Colonic mucosa (tissue), 4 donors: Measurements from ENCODE around the gene GNG4. TPM values are rescaled to one million over a fixed set of nuclear protein-coding genes. Genes with fewer than 3 reads are reported as not detected.

Experiments used
- DNase-seq: peaks from one replicate; pipeline ENCODE4 v3.0.0-alpha.2; 2020
- H3K27ac ChIP-seq: fragments of 200-600 bp; one replicate; pipeline ENCODE4 v1.8.0; 2021
- H3K27me3 ChIP-seq: fragments of 200-600 bp; one replicate; pipeline ENCODE4 v1.8.0; 2021
- H3K36me3 ChIP-seq: fragments of 200-600 bp; one replicate; pipeline ENCODE4 v1.8.0; 2021
- H3K4me1 ChIP-seq: fragments of 200-600 bp; one replicate; pipeline ENCODE4 v1.8.0; 2021; ENCODE audit warnings: mild to moderate bottlenecking
- H3K4me3 ChIP-seq: fragments of 200-600 bp; one replicate; pipeline ENCODE4 v1.8.0; 2021
- H3K9ac ChIP-seq, 2 donors: one replicate each; pipeline ENCODE4 v1.7.0; 2013; ENCODE audit warnings: control low read depth in 2 of 2, low read depth in 2 of 2, low read length in 2 of 2
- H3K9me3 ChIP-seq: fragments of 200-600 bp; one replicate; pipeline ENCODE4 v1.8.0; 2021
- CTCF ChIP-seq: fragments of 200-600 bp; IDR thresholded peaks from one replicate; pipeline ENCODE4 v1.8.0; 2022; ENCODE audit warnings: antibody characterized with exemption, mild to moderate bottlenecking
- intact Hi-C: fragments of 100-400 bp; cut with DNase I; formaldehyde crosslinking; loops from one replicate; pipeline ENCODE4 v1.14.1; 2022
- total RNA-seq, 2 donors: library from RNA; stranded (reverse); fragmentation: NEBNext Ultra II Directional in 1 of 2; extraction: Animal tissue kit (Norgen Biotek cat#: 25700) in 1 of 2; gene quantifications; one replicate each; pipeline ENCODE4 v1.2.1, GENCODE V29; 2021
- donor health status: healthy.
- donor health status: DM: no; HTN: no; CAD: no.
- donor health status: DM: no; HTN: no; CAD: no.

The GNG4 gene
- total RNA-seq, 2 donors from 2014 or later, result 6.9 to 10.0 TPM

DNA sequence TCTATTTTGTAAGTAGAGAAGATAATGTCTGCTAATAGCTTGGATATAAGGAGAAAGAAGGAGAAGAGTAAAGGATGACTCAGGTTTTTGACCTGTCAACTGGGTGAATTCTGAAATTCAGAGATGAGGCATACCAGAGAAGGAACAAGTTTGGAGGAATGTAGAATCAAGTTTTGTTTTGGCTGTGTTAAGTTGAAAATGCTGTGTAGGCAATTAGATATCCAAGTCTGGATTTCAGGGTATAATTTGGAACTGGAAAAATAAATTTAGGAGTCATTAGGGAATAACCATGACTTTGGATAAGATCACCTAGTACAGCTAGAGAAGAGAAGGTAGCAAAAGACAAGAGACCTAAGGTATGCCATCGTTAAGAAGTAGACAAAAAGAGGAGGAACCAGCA lies 22.4 kb upstream of the GNG4 start:
- H3K27ac ChIP-seq, result no peak overlapping the region
- H3K9ac ChIP-seq, result no peak overlapping the region
- TF ChIP-seq CTCF, result no peak
- peaks cover 5% of the 10 kb centered on the region for H3K36me3 ChIP-seq
- DNase-seq, result no peak
- no peaks in the 10 kb centered on the region for H3K27me3 ChIP-seq
- H3K9me3 ChIP-seq, result no peaks in the 10 kb centered on the region
- H3K4me3 ChIP-seq, result no peak overlapping the region
- intact Hi-C loops, result no loop called here
- H3K4me1 ChIP-seq, result no peaks in the 10 kb centered on the region

DNA sequence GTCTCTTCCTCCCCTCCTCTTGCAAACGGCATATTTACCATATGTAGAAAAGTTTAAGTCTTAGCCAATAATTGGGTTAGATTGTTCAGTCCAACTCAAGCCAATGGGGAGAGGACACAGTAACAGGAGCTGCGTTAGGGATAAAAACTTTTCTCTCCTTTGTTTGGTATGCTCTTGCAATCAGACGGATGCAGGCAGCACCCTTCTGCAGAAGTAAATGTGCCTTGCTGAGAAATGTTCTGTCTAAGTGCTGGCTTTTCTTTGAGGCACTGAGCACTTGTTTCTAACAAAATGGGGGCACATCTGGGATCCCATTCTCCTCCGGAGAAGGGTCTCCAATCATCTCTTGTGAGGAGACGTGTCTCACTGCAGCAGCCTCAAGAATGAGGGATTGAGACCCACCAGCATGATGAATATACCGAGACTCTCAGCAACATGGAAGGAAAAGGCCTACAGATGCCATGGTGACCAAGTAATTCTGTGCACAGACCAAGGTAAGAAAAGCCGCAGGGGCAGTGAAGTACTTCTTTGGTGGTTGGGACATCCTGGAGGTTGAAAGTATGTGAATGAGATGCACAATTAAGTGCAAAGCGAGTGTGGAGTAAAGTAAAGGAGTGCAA lies 20.7 kb upstream of the GNG4 start:
- Histone ChIP-seq H3K9ac (no peak overlapping the region), H3K4me3 (no peak overlapping the region), H3K9me3 (no peaks in the 10 kb centered on the region), H3K36me3 (no peaks in the 10 kb centered on the region), H3K27me3 (no peaks in the 10 kb centered on the region), H3K27ac (no peak overlapping the region), H3K4me1 (no peaks in the 10 kb centered on the region)
- TF ChIP-seq CTCF, result no peak
- intact Hi-C loops, result no loop called here
- DNase-seq, result no peak

DNA sequence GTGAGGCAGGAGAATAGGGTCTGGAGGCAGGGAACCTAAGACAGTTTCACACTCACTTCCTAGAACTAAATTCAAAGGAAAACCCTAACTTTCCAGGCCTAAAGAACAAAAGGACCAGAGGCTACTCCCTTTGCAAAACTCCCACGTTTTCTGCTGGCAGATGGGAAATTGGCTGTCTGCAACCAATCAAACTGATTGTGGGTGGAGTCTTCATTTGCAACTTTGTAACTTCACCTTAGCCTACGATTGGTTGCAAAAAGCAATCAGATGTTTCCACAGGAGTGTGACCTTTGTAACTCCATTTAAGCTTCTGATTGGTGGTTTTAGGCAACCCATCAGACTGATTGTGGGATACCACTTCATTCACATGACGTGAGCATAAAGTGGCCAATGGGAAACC lies 19.7 kb upstream of the GNG4 start:
- H3K27ac ChIP-seq, result no peak overlapping the region
- TF ChIP-seq CTCF, result no peak
- H3K4me3 ChIP-seq, result no peak overlapping the region
- H3K9me3 ChIP-seq, result no peaks in the 10 kb centered on the region
- no peak for DNase-seq
- no peak overlapping the region for H3K9ac ChIP-seq
- no peaks in the 10 kb centered on the region for H3K36me3 ChIP-seq
- no peaks in the 10 kb centered on the region for H3K4me1 ChIP-seq
- intact Hi-C loops, result no loop called here
- no peaks in the 10 kb centered on the region for H3K27me3 ChIP-seq

DNA sequence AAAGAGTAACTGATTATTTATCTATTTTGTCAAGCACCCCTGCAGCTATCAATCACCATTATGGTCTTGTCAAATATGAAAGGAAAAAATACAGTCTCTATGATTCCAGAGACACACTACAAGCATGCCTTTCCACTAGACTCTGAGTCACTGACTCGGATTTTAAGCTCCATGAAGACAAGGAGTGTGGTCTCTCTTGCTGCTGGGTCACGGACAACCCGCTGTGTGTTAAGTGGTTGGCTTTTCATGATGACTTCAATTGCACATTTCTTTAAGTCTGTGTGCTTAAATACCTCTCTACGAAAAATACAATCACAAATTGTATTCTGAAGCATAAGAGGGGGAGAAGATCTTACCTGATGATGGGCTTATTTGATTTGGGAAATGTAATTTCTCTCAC lies 14.0 kb upstream of the GNG4 start:
- Histone ChIP-seq H3K4me1 (no peaks in the 10 kb centered on the region), H3K9ac (no peak overlapping the region), H3K27ac (no peak overlapping the region), H3K4me3 (no peak overlapping the region), H3K36me3 (no peaks in the 10 kb centered on the region), H3K27me3 (no peaks in the 10 kb centered on the region), H3K9me3 (no peaks in the 10 kb centered on the region)
- intact Hi-C loops, result no loop called here
- no peak for TF ChIP-seq CTCF
- no peak for DNase-seq

DNA sequence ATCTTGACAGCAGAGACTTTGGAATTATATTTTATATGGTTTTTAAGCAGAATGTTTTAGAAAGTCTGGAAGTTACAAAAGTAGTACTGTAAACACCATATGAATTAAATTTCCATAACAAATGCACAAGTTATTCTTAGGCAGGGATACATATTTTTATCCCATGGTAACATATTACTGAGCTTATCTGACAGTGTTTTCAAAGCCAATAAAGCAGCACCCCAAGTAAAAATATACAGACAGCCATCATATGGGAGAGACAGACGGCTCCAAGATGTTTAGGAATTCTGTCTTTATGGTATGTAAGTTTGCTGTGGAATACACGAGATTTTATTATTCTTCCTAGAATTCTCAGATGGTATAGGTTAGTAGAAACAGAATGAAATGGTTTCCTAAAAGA lies 12.0 kb upstream of the GNG4 start:
- DNase-seq, result no peak
- no peak overlapping the region for H3K27ac ChIP-seq
- H3K36me3 ChIP-seq, result no peaks in the 10 kb centered on the region
- H3K27me3 ChIP-seq, result no peaks in the 10 kb centered on the region
- H3K4me3 ChIP-seq, result no peak overlapping the region
- no peak for TF ChIP-seq CTCF
- no peaks in the 10 kb centered on the region for H3K9me3 ChIP-seq
- no peaks in the 10 kb centered on the region for H3K4me1 ChIP-seq
- no peak overlapping the region for H3K9ac ChIP-seq
- intact Hi-C loops, result no loop called here
